ENCODE data around the gene DEFB131B.

DEFB131B gene

GRCh38 chr11:71931245-71931602, 53.0 kb downstream of the DEFB131B start:
- no peak for DNase-seq
- TF ChIP-seq POLR2A (IDR thresholded peaks at IDR 0.05; ENCODE audit: low read length) (no peak), GATA1 (IDR thresholded peaks at IDR 0.05; ENCODE audit: low read depth, low read length) (no peak)

- TF ChIP-seq POLR2A (IDR thresholded peaks at IDR 0.05; ENCODE audit: low read length) = no peak
- no peak for TF ChIP-seq GATA1 (IDR thresholded peaks at IDR 0.05; ENCODE audit: low read depth, low read length)
- DNase-seq = no peak
Observed at GRCh38 chr11:71933141-71933933, 55.1 kb downstream of the DEFB131B start.

Data from erythroblast (primary cell).